ENCODE measurements around the gene MON1A.

DNA sequence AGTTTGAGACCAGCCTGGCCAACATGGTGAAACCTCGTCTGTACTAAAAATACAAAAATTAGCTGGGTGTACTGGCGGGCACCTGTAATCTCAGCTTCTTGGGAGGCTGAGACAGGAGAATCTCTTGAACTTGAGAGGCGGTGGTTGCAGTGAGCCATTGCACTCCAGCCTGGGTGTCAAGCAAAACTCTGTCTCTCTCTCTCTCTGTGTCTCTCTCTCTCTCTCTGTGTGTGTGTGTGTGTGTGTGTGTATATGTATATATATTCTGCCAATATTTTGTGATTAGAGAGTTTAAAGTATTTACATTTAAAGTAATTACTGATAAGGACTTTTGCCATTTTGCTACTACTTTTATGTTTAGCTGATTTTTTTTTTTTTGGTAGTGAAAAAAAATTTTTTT is 26.0 kb upstream of the MON1A start:
- TF ChIP-seq, protein P1, sequence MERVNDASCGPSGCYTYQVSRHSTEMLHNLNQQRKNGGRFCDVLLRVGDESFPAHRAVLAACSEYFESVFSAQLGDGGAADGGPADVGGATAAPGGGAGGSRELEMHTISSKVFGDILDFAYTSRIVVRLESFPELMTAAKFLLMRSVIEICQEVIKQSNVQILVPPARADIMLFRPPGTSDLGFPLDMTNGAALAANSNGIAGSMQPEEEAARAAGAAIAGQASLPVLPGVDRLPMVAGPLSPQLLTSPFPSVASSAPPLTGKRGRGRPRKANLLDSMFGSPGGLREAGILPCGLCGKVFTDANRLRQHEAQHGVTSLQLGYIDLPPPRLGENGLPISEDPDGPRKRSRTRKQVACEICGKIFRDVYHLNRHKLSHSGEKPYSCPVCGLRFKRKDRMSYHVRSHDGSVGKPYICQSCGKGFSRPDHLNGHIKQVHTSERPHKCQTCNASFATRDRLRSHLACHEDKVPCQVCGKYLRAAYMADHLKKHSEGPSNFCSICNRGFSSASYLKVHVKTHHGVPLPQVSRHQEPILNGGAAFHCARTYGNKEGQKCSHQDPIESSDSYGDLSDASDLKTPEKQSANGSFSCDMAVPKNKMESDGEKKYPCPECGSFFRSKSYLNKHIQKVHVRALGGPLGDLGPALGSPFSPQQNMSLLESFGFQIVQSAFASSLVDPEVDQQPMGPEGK (CRISPR knock-in tag; IDR thresholded peaks at IDR 0.05; ENCODE audit: borderline replicate concordance) = no peak
- TF ChIP-seq TCF4 (CRISPR knock-in tag; IDR thresholded peaks at IDR 0.05; ENCODE audit: borderline replicate concordance) (no peak), ESRRG (CRISPR knock-in tag; IDR thresholded peaks at IDR 0.05) (no peak), PPARA (CRISPR knock-in tag; IDR thresholded peaks at IDR 0.05; ENCODE audit: borderline replicate concordance) (no peak), ZFP30 (CRISPR knock-in tag; IDR thresholded peaks at IDR 0.05) (no peak), BACH2 (CRISPR knock-in tag; IDR thresholded peaks at IDR 0.05; ENCODE audit: borderline replicate concordance) (no peak), ZNF565 (CRISPR knock-in tag; conservative IDR thresholded peaks at IDR 0.05; ENCODE audit: low read depth) (no peak), ZNF8 (CRISPR knock-in tag; IDR thresholded peaks at IDR 0.05) (no peak), RARB (CRISPR knock-in tag; IDR thresholded peaks at IDR 0.05) (no peak)
- TF ChIP-seq, protein P2, sequence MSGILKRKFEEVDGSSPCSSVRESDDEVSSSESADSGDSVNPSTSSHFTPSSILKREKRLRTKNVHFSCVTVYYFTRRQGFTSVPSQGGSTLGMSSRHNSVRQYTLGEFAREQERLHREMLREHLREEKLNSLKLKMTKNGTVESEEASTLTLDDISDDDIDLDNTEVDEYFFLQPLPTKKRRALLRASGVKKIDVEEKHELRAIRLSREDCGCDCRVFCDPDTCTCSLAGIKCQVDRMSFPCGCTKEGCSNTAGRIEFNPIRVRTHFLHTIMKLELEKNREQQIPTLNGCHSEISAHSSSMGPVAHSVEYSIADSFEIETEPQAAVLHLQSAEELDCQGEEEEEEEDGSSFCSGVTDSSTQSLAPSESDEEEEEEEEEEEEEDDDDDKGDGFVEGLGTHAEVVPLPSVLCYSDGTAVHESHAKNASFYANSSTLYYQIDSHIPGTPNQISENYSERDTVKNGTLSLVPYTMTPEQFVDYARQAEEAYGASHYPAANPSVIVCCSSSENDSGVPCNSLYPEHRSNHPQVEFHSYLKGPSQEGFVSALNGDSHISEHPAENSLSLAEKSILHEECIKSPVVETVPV (CRISPR knock-in tag; IDR thresholded peaks at IDR 0.05) = no peak
- TF ChIP-seq, protein P3, sequence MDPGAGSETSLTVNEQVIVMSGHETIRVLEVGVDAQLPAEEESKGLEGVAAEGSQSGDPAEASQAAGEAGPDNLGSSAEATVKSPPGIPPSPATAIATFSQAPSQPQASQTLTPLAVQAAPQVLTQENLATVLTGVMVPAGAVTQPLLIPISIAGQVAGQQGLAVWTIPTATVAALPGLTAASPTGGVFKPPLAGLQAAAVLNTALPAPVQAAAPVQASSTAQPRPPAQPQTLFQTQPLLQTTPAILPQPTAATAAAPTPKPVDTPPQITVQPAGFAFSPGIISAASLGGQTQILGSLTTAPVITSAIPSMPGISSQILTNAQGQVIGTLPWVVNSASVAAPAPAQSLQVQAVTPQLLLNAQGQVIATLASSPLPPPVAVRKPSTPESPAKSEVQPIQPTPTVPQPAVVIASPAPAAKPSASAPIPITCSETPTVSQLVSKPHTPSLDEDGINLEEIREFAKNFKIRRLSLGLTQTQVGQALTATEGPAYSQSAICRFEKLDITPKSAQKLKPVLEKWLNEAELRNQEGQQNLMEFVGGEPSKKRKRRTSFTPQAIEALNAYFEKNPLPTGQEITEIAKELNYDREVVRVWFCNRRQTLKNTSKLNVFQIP (CRISPR knock-in tag; IDR thresholded peaks at IDR 0.05; ENCODE audit: borderline replicate concordance, low read depth) = no peak

Measured in SK-N-SH treated with all-trans-retinoic acid at 6 μM for 48 hours (cell line).